Liver (tissue), 3 donors: ENCODE results near the gene ACOT8.
A peak's percentile ranks its signal among the peaks of the same experiment; 100 is the strongest.
"Not testable (repeated sequence)": the region's sequence is repeated elsewhere in the genome, so short reads cannot be mapped to it uniquely, and the experiment has no call there.

Experiments
- EGR1 ChIP-seq, 2 donors: IDR thresholded peaks; 2 replicates each; pipeline ENCODE4 v1.6.1; 2016 to 2018; ENCODE audit warnings: antibody characterized with exemption in 2 of 2, low read depth in 2 of 2
- JUND ChIP-seq, 2 donors: IDR thresholded peaks; 2 replicates each; pipeline ENCODE4 v1.6.1; 2016; ENCODE audit warnings: antibody characterized with exemption in 2 of 2
- MAX ChIP-seq: IDR thresholded peaks from 2 replicates; pipeline ENCODE4 v1.6.1; 2016; ENCODE audit warnings: antibody characterized with exemption
- RAD21 ChIP-seq, 2 donors: IDR thresholded peaks; 2 replicates each; pipeline ENCODE4 v1.6.1; 2016; ENCODE audit warnings: antibody characterized with exemption in 2 of 2, mild to moderate bottlenecking in 2 of 2
- SP1 ChIP-seq: IDR thresholded peaks from 2 replicates; pipeline ENCODE4 v1.6.1; 2018; ENCODE audit warnings: antibody characterized with exemption, mild to moderate bottlenecking
- YY1 ChIP-seq: IDR thresholded peaks from 2 replicates; pipeline ENCODE4 v1.6.1; 2016; ENCODE audit warnings: antibody characterized with exemption, mild to moderate bottlenecking
- TF ChIP-seq, protein P1 (sequence below): IDR thresholded peaks from 2 replicates; pipeline ENCODE4 v1.6.1; 2016; ENCODE audit warnings: antibody characterized with exemption
- TF ChIP-seq, protein P2 (sequence below): fragments of 150-350 bp; IDR thresholded peaks from 2 replicates; pipeline ENCODE4 v1.5.1; 2017; ENCODE audit warnings: improper control_type of control experiment, low read depth, low read length; ENCODE audit not compliant: missing input control
- TF ChIP-seq, protein P3 (sequence below): IDR thresholded peaks from 2 replicates; pipeline ENCODE4 v1.6.1; 2016; ENCODE audit warnings: antibody characterized with exemption, mild to moderate bottlenecking
- TF ChIP-seq, protein P4 (sequence below): IDR thresholded peaks from 2 replicates; pipeline ENCODE4 v1.6.1; 2016; ENCODE audit warnings: antibody characterized with exemption
- donor health status: healthy.
- donor health status: healthy.

GRCh38 chr20:45829673-45830106 is 27.5 kb downstream of the ACOT8 start:
- TF ChIP-seq, protein P1, sequence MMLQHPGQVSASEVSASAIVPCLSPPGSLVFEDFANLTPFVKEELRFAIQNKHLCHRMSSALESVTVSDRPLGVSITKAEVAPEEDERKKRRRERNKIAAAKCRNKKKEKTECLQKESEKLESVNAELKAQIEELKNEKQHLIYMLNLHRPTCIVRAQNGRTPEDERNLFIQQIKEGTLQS = not testable (repeated sequence)
- TF ChIP-seq, protein P2, sequence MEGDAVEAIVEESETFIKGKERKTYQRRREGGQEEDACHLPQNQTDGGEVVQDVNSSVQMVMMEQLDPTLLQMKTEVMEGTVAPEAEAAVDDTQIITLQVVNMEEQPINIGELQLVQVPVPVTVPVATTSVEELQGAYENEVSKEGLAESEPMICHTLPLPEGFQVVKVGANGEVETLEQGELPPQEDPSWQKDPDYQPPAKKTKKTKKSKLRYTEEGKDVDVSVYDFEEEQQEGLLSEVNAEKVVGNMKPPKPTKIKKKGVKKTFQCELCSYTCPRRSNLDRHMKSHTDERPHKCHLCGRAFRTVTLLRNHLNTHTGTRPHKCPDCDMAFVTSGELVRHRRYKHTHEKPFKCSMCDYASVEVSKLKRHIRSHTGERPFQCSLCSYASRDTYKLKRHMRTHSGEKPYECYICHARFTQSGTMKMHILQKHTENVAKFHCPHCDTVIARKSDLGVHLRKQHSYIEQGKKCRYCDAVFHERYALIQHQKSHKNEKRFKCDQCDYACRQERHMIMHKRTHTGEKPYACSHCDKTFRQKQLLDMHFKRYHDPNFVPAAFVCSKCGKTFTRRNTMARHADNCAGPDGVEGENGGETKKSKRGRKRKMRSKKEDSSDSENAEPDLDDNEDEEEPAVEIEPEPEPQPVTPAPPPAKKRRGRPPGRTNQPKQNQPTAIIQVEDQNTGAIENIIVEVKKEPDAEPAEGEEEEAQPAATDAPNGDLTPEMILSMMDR = not testable (repeated sequence)
- TF ChIP-seq SP1 = peak; percentile 10
- not testable (repeated sequence) for TF ChIP-seq RAD21 (IDR thresholded peaks at IDR 0.05); YY1; MAX; EGR1 (IDR thresholded peaks at IDR 0.05; ENCODE audit: low read depth in 2 of 2); JUND (IDR thresholded peaks at IDR 0.05)
- TF ChIP-seq, protein P3, sequence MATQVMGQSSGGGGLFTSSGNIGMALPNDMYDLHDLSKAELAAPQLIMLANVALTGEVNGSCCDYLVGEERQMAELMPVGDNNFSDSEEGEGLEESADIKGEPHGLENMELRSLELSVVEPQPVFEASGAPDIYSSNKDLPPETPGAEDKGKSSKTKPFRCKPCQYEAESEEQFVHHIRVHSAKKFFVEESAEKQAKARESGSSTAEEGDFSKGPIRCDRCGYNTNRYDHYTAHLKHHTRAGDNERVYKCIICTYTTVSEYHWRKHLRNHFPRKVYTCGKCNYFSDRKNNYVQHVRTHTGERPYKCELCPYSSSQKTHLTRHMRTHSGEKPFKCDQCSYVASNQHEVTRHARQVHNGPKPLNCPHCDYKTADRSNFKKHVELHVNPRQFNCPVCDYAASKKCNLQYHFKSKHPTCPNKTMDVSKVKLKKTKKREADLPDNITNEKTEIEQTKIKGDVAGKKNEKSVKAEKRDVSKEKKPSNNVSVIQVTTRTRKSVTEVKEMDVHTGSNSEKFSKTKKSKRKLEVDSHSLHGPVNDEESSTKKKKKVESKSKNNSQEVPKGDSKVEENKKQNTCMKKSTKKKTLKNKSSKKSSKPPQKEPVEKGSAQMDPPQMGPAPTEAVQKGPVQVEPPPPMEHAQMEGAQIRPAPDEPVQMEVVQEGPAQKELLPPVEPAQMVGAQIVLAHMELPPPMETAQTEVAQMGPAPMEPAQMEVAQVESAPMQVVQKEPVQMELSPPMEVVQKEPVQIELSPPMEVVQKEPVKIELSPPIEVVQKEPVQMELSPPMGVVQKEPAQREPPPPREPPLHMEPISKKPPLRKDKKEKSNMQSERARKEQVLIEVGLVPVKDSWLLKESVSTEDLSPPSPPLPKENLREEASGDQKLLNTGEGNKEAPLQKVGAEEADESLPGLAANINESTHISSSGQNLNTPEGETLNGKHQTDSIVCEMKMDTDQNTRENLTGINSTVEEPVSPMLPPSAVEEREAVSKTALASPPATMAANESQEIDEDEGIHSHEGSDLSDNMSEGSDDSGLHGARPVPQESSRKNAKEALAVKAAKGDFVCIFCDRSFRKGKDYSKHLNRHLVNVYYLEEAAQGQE = not testable (repeated sequence)
- TF ChIP-seq, protein P4, sequence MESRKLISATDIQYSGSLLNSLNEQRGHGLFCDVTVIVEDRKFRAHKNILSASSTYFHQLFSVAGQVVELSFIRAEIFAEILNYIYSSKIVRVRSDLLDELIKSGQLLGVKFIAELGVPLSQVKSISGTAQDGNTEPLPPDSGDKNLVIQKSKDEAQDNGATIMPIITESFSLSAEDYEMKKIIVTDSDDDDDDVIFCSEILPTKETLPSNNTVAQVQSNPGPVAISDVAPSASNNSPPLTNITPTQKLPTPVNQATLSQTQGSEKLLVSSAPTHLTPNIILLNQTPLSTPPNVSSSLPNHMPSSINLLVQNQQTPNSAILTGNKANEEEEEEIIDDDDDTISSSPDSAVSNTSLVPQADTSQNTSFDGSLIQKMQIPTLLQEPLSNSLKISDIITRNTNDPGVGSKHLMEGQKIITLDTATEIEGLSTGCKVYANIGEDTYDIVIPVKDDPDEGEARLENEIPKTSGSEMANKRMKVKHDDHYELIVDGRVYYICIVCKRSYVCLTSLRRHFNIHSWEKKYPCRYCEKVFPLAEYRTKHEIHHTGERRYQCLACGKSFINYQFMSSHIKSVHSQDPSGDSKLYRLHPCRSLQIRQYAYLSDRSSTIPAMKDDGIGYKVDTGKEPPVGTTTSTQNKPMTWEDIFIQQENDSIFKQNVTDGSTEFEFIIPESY = not testable (repeated sequence)
